T-helper 9 cell (primary cell): ENCODE measurements around the gene SH3RF2.
"Not testable (repeated sequence)": the region's sequence is repeated elsewhere in the genome, so short reads cannot be mapped to it uniquely, and the experiment has no call there.

ENCODE experiments used
- DNase-seq: peaks from one replicate; pipeline ENCODE4 v3.0.0-alpha.2; 2020

SH3RF2 gene

DNA sequence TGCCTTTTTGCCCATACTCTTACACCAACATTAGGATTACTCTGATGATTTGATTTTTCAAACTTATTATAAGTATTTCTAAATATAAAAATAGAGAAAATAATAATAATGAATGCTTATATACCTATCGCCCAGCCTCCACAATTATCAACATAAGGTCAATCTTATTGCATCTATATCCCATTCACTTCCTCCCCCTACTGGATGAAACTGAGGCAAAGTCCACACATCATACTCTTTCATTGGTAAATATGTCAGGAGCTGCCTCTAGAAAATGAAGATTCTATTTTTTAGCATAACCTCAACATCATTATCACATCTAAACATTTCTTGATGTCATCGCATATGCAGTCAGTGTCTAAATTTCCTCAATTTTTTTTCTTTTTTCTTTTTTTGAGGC is 44.3 kb downstream of the SH3RF2 start:
- no peak for DNase-seq

DNA sequence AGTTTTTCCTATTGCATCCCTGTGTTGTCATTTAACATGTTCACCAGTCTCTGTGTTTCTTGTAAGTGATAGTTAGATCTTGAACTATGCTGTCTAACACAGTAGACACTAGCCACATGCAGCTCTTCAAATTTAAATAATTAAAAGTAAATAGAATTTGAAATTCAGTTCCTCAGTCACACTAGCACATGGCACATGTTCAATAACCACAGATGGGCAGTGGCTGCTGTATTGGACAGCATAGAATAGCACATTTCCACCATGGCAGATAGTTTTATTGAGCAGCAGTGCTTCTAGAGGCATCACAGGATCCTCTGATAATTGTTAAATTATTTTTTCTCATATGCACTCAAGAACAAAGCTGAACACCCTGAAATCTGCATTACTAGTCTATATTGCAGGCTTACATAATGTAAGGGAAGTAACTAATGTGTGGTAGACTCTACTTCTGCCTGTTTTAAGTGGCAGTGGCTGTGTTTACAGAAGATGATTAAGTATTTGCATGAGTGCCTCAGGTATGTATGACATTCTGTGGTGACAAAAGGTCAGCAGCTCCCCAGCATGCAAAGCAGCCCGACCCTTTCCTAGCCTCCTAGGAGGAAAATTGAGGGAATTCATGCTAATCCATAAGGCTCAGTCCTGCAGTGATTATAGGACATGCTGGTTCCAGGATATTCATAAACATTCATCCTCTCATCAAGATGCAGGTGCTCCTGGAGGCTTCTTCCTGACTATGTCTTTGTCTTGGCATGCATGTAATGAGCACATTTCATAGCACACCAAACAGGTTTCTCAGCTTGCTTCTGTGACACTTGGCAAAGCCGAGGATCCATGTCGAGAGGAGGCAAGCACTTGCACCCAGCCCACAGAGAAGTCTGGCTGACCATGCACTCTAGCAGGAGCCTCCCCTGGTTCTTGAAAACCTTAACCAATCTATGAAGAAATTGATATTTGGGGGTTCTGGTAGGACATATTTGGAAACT is 45.5 kb downstream of the SH3RF2 start:
- DNase-seq: no peak

DNA sequence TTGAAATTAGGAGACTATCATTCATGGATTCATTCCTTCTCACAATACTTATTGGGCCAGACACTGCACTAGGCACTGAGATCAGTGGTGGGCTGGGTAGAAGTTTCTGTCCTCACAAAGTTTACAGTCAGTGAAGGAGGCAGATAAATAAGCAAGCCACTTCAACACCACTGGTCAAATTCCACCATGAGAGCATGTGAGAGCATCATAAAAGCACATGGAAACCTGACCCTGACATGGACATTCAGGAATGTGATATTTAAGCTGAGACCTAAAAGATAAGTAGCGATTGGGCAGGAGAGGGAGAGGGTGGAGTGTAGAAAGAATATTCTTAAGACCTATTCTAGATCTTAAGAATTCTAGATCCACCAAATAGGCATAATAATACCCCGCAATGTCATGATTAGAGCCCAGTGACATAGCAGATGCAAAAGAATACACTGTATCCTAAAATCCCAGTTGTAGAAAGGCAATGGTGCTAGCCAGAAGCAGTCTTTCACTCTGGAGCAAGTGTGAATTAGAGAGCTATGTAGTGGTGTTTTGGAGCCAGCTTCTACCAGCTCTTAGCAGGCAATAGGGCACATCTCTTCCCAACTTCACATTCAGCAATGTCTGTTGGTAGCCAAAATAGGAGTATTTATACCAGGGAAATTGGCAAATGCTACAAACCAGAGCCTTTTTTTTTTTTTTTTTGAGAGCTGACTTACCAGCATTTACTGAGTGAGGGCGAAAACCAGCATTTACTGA is 46.4 kb downstream of the SH3RF2 start:
- DNase-seq: no peak

DNA sequence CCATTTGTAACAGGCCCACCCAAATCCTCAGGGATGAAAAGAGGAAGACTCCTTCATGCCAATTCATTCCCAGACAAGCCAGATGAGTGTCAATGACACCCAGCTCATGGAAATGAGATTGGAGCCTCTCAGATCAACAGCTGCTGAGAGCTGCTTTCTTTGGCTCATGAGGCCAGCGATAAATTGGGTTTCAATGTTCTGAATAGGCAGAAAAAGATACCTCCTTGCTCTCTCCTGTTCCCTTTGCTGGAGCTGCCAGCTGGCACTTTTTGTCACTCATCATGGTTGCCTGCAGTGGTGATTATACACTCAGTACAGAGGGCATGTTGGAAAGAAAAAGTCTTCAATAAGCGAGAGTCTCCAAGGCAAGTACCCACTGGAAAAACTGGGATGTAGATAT is 47.1 kb downstream of the SH3RF2 start:
- no peak for DNase-seq

DNA sequence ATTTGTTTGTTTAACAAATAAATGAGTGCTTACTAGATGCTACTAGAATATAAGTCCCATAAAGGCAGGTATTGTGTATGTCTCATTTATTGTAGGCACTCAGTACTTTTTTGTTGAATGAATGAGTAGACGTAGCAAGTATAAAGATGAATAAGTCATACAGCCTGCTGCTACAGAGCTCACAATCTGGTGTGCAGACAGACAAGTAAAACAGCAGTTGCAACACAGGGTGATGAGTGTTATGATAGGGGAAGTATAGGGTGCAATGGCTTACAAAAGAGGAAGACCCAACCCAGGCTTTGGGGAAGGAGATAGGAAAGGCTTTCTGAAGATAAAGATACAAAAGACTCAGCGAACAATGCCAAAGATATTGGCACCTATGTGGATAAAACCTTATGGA is 47.7 kb downstream of the SH3RF2 start:
- DNase-seq: no peak

DNA sequence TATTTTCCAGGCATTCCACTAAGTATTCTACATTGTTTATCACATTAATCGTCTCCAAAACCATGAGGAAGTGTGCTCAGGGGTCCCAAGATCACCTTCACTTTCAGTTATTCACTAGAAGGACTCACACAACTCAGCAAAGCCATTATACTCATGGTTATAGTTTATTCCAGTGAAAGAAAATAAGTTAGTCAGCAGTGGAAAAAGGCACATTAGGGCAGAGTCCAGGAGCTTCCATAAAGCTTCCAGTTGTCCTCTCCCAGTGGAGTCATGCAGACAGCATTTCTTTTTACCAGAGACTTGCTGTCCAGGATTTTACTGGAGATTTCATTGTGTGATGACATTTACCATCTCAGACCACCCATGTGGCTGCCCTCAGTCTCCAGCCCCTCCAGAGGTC is 51.5 kb downstream of the SH3RF2 start:
- no peak for DNase-seq

DNA sequence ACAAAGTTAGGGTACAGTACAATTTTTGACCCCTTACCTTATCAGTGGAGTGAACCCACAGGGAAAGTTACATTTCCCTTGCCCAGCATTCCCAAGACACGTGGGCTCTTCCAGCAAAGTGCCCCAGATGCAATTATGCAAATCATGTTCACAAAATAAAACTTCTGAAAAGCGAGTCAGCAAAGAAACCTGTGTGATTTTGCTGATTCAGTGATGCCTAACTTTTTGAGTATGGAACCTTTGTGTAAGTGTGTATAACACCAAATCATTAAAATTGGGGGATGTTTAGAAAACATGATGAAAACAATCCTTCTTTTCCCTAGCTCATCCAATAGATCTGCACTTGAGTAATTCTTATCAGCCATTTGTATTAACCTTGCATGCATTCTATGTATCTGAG is 52.6 kb downstream of the SH3RF2 start:
- no peak for DNase-seq

DNA sequence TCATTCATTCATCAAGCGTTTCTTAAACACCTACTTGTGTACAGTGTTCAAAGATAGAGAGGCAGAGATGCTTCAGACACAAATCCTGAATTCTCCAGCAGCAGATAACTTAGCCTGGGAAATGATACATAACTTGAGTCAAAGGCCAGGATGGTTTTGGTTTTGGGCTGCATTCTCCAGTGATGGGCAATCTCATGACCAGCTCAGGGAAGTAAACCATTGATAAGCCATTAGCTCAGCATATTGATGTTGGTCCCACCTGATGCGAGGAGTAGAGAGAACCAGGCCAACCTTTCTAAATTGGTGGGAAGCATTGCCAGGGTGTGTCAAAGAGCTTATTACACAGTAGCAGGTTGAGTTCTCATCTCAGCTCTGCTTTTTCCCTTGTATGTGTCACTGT is 53.0 kb downstream of the SH3RF2 start:
- no peak for DNase-seq

DNA sequence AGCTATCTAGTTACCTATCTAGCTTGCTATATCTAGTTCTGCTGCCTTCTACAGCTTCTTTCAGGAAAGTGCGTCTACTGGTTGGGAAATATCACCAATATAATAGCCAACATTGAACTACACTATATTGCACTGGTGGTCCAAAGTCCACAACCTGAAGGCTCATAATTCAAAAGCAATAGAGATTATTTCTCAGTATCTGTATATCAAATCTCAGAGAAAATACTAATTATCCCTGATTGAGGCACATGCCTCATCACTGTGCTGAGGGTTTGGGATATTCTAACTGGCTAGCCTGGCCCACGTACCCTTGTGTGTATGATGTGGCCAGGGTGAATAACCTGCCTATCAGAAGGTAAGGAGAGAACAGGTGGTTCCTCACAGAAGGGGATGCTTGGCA is 53.8 kb downstream of the SH3RF2 start:
- no peak for DNase-seq

DNA sequence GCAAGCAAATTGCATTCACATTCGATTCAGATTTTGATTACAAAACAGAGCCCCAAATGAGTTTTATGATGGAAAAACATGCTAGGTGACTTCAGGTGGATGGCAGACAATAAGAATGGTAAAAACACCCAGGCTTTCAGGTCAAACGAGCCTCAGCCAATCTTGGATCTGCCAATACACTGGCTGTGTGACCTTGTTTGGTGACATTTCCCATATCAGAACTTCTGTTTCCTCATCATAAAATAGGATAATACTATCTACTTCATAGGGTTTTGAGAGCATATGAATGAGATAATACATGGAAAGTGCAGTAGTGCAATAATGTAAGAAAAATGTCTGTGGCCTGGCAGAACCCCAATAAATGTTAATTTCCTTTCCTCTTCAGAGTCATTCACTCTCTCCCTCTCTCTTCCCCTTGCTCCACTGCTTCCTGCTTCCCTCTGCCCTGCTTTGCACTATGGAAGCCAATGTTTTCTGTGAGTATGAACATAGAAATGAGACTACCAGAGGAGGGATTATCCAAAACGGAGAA is 54.7 kb downstream of the SH3RF2 start:
- DNase-seq: no peak

DNA sequence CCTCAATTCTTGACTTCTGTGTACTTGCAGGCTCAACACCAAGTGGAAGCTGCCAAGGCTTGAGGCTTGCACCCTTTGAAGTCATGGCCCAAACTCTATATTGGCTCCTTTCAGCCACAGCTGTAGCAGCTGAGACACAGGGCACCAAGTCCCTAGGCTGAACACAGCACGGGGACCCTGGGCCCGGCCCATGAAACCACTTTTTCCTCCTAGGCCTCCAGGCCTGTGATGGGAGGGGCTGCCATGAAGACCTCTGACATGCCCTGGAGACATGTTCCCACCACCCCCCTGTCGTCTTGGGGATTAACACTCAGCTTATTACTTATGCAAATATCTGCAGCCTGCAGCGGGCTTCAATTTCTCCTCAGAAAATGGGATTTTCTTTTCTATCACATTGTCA is 57.2 kb downstream of the SH3RF2 start:
- DNase-seq: not testable (repeated sequence)

DNA sequence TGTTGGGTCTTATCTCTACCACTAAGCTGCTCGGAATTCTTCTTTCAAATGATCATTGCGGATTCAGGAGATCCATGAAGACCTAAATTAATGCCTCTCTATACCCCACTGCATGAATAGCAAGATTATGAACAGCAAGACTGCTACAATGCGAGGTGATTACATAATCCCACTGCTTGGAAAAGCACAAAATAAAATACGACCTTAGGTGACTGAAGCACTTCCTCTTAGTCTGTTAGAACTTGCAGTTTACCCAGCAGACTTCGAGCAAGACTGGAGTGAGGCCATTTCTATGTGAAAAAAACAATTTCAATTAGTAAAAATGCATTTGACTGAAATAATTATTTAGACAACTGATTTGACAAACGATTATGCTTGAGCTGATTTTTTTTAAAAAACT is 59.8 kb downstream of the SH3RF2 start:
- DNase-seq: no peak

DNA sequence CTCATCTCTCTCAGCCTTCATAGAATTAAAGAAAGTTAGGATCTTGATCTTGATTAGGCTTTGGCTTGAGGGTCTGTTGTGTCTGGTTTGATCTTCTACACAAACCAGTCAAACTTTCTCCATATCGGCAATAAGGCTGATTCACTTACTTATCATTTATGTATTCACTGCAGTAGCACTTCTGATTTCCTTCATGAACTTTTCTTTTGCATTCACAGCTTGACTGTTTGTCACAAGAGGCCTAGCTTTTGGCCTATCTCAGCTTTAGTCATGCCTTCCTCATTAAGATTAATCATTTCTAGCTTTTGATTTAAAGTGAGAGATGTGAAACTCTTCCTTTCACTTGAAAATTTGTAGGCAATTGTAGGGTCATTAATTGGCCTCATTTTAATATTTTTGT is 62.8 kb downstream of the SH3RF2 start:
- DNase-seq: no peak

DNA sequence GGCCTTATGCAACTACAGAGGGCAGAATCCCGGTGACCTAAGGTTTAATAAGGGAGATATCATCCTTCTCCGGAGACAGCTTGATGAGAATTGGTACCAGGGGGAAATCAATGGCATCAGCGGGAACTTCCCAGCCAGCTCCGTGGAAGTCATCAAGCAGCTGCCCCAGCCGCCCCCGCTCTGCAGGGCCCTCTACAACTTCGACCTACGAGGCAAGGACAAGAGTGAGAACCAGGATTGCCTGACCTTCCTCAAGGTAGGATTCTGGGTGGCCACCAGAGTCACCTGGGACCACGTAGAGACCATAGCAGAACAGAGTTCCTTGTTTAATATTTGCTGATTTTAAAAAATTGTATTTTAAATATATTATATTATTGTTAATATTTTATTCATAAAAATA is 63.7 kb downstream of the SH3RF2 start:
- no peak for DNase-seq

DNA sequence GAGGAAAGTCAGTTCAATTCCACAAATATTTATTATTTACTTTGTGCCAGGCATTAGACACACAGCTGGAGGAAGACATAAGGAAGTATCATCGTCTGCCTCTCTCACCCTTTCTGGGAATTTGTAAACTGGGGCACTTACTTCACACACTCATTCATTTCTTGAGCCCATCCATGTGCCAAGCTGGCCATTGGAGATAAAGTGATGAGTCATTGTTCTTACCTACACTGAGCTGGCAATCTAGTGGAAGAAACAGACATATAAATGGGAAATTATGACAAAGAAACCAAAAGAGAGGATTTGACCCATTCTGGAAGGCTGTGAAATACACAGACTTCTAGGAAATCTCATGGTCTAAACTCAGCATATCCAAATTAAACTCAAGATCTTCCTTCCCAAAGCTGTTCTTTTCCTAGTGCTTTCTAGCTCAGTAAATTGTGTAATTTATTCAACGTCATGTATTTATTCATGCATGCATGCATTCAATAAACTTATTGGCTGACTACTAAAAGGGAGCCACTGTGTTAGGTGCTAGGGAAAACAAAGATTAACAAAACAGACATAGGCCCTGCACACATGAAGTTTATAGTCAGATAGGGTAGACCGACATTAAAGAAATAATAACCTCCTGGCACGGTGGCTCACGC is 65.3 kb downstream of the SH3RF2 start:
- no peak for DNase-seq

DNA sequence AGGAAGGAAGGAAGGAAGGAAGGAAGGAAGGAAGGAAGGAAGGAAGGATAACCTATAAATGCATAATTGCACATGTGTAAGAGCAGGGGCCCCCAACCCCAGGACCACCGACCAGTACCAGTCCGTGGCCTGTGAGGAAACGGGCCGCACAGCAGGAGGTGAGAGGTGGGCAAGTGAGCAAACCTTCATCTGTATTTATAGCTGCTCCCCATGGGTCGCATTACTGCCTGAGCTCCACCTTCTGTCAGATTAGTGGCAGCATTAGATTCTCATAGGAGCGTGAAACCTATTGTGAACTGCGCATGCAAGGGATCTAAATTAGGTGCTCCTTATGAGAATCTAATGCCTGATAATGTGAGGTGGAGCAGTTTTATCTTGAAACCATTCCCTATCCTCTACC is 66.1 kb downstream of the SH3RF2 start:
- no peak for DNase-seq

DNA sequence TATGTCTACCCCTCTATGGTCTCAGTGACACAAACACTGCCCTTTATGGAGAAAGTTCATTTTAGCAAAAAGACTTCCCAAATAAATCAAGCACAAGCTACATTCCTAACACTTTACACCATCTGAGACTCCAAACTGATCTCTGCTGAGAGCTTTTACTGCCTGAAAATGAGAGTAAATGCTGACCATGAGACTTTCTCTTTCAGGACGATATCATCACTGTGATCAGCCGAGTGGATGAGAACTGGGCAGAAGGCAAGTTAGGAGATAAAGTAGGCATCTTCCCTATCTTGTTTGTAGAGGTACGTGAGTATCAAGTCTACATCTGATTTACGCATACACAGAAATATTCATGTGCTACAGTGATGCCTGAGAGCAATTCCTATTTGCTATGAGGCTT is 67.5 kb downstream of the SH3RF2 start:
- no peak for DNase-seq

DNA sequence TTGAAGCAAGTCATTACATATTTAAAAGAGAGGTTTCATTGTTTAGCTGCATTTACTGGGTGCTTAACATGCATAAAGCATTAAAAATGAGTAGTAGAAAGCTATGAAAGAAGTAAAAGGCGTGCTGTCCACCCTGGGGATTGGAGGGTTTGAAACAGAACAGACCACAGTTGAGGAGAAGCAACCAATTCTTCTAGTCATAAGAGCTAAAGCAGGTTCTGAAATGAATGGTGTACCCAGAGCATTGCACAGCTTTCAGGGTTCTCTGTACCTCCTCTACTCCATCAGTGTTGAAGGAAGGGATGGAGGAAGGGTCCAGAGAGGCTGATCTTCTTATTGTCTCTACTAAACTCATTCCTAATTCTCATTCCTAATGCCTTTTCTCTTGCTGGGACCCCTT is 68.9 kb downstream of the SH3RF2 start:
- DNase-seq: no peak

DNA sequence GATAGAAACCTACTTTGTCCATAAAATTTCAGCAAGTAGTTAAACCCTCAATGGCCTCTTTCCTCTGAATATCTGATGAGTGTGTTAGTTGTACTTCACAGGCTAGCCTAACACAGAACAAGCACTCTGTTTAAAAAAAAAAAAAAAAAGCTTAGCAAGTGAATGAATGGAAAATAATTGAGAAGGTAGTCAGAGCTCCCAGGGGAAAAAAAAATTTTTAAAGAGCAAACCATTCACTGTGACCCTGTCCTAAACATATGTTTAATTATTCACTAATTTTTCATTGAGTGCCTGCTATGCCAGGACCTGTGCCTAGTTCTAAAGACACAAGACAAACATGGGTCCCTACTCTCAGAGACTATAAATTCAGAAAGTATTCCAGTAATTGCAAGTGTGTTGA is 69.3 kb downstream of the SH3RF2 start:
- DNase-seq: no peak

DNA sequence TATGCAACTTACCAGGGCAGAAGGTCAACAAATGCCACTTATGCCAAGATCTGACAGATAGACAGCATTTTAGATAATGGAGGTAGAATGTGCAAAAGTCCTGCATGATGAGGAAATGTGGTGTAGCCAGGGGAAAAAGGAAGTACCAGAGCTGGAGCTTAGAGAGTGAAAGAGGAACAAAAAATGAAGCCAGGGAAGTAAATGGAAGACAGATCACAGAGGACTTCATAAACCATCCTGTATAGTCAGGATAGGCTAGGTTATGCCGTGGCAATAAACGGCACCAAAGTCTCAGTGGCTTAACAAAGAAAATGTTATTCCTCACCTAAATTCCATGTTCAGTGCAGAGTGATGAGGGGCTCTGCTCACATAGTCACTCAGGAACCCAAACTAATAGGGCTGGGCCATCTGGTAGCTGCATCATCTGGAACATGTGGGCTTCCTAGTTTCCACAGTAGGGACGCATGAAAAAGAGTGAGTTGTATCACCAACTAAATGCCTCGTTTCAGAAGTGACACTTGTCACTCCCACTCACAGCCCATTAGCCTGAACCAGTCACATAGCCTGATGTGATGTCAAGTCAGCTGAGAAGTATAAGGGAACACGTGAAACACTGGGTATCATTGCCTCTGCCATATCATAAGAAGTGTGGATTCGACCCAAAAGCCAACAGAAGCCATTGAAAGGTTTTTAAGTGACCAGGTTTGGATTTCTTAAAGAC is 70.3 kb downstream of the SH3RF2 start:
- no peak for DNase-seq

DNA sequence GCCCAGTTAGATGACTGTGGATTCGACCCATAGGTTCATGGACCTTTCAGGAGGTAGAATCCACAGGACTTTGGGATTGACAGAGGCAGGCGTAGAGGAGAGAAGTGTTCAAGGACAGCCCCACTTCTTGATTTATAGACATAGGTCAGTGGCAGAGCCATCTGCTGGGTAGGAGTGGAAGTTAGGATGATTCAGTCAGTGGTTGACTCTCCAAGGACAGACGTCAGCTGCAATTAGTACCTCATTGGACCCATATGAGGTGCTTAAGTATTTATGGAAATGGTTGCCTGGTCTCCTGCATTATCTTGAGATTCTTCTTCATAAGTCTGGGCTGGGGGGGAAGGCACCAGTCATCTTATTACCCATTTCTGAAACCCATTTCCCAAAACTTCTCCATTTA is 70.9 kb downstream of the SH3RF2 start:
- DNase-seq: no peak

DNA sequence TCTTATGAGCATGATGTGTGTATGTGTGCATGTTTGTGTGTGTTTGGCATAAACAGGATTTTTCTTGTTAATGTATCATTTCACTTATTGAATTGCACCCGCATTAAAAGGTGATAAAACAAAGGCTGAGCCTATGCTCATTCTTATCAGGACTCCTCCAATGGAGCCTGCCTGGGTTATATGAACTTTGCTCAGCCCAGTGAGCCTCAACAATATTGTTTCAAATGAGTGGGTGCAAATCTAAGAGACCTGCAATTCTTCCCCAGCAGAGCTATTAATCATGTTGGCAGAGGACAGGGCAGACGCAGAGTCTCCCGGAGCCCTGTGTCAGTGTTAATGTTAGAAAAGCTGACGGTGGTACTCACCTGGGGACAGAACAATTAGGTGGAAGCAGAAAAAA is 71.6 kb downstream of the SH3RF2 start:
- no peak for DNase-seq

DNA sequence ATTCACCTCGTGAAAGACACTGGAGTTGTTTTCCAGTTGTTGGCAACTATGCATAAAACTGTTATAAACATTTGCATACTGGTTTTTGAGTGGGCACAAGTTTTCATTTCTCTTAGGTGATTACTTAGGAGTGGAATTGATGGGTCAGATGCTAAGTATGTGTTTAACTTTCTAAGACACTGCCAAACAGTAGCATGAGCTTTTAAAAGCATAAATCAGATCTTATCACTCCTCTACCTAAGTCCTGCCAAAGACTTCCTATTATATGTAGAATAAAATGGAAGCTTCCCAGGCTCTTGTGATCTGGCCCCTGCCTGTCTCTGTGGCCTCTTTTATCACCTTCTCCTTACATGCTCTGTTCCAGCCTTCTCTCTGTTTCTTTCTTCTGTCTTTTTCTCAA is 72.6 kb downstream of the SH3RF2 start:
- DNase-seq: no peak
